Measurements from ENCODE around the gene MT1G.

Gene MT1G

DNA sequence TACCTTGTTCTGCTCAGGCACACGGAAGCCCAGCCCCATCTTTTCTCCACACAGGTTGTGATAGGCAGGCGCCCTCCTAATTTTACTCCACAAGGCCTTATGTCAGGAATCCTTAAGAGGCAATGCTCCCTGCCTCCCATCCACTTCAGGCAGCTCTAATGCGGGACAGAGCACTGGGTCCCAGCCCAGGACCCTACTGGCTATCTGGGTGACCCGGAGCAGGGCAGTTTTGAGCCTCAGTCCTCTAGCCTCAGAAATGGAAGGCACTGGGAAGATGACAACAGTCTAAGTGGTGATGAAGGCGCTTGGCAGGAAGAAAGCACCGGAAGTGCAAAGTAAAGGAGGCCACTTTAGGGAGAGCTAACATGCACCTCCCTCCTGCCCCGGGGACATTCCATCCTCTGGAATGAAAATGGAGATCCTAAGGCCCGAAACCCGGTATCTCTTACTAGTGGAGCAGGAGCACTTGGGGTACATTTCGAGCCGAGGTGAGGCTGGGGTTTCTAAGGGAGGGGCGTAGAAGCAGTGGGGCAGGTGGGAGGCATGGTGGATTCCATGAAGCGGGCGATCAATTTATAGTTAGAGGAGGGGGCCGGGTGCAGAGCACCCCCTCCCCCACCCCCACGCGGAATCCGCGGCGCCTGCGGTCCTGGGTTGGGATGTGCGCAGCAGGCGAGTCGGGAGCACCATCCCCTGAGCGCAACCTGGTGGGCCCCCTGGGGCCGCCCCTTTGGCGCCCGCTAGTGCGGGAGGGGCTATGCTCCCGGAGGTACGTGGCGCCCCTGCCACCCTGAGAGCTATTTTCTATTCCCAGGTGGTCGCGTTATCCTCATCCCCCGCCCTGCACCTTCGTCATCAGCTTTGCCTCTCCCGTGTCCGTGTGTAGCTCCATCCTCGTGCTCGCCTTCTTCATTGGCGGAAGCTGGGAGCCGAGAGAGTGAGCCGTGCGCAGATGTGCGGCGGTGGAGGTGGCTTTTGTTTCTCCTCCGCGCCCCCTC, 5.2 kb downstream of the MT1G start:
- peak; percentile 69 for DNase-seq

DNA sequence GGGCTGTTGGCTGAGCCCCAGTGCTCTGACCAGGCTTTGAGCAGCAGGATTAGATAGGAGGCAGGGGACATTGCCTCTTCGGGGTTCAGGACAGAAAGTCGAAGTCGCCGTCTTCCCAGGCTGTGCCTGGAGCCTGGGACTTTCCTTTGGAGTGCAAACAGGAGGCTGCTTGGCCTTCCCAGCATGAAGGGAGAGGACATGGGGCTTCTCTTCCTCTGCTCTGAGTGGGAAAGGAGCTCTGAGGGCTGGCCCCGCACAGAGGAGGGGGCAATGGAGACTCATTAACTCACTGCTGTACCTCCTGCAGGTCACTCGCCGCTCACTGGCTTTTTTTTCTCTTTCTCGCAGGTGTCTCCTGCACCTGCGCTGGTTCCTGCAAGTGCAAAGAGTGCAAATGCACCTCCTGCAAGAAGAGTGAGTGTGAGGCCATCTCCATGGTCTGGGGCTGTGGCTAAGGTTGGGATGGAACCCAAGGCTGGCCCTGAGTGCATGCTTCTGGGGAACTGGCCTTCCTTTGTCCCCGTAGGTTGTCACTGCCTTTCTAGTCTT, 9.5 kb downstream of the MT1G start:
- DNase-seq, result no peak

DNA sequence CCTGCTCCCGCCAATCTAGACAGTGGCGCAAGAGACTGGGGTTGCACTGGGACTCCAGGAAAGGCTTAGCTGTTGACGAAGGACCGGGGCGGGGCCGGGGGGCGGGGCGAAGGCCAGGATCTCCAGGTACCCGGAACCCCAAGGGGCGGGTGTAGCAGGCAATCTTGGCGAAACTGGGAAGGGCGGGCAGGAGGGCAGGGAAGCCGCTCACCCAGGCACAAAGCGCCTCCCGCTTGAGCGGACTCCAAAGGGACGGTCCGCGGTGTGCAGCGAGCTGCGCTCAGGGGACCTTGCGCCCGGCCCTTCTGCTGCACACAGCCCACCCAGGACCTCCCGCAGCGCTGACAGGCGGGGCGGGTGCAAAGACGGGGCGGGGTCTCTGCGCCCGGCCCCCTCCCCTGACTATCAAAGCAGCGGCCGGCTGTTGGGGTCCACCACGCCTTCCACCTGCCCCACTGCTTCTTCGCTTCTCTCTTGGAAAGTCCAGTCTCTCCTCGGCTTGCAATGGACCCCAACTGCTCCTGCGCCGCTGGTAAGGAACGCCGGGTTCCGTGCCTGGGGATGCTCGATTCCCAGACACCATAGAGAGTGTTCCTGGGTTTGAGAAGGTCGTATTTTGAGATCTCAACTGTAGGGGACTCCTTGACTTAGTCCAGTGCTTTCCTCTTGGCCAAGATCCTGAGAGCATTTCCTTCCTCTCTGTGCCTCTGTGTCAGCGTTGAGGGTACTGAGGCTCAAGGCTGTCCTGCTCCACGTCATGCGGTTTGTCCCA, 10.1 kb downstream of the MT1G start, which contains the start of gene MT1F:
Gene MT1F, plus strand, starts transcription at position 405 of the 772 bp plus-strand sequence. Its CDS starts 100 bp downstream, at position 505.
- peak; percentile 87 for DNase-seq

DNA sequence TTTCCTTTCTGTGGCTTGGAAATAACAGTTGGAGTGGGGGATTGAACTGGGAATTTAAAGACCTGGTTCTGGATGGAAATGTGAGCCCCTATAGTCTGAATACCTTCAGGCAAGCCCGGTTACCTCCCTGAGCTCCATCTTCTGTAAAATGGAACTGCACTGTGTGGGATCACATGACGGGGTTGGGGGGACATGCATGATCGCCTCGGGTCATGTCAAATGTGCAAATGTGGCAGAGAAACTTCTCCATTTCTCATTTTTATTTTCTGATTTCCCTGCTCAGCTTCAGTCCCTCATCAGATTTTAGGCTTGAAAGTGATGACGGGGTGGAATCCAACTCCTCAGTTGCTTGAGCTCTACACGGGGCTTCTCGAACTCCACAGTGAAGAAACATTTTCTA, 14.6 kb downstream of the MT1G start:
- no peak for DNase-seq

DNA sequence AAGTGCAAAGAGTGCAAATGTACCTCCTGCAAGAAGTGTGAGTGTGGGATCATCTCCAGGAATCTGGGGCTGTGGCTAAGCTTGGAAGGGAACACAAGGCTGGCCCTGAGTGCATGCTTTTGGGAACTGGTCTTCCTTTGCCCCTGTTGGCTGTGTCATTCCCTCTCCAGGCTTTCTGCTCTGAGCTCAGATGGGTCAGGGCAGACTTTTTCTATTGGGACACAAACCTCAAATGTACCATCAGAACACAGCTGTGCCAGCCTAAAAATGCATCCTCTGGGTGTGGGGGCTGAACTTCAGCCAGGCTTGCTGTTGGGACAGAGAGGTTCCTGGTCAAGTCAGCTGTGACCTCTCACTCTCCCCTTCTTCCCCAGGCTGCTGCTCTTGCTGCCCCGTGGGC, 15.3 kb downstream of the MT1G start:
- DNase-seq, result no peak

DNA sequence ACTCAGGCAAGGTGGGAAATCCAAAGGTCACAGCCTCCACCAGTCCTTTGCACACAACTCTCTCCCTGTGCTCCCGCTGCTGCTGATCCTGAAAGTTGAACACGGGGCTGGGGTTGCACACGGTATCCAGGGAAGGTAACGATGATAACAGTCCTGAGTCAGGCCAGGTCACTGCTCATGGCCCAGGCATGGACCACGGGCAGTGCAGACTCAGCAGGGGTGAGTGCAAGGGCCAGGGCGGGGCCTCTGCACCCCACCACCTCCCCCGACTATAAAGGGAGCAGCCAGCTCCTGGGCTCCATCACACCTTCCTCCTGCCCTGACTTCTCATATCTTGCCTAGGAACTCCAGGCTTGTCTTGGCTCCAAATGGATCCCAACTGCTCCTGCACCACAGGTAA, 16.3 kb downstream of the MT1G start, which contains the start of gene MT1B:
Gene MT1B, plus strand, starts transcription at position 301 of the 400 bp plus-strand sequence. Its CDS starts 68 bp downstream, at position 369.
- no peak for DNase-seq

DNA sequence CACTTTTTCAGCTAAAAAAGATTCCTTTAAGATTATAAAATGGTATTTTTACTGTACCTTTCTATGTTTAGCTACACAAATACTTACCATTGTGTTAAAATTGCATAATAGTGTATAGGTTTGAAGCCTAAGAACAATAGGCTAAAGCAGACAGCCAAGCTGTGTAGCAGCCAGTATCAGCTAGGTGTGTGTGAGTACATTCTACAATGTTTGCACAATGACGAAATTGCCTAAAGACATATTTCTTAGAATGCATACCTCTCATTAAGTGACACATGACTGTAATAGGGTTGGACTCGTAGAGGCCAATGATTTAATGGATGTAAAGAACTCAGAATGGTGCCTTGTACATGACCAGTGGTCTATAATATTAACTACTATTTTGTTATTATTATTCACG, 18.0 kb downstream of the MT1G start:
- no peak for DNase-seq

DNA sequence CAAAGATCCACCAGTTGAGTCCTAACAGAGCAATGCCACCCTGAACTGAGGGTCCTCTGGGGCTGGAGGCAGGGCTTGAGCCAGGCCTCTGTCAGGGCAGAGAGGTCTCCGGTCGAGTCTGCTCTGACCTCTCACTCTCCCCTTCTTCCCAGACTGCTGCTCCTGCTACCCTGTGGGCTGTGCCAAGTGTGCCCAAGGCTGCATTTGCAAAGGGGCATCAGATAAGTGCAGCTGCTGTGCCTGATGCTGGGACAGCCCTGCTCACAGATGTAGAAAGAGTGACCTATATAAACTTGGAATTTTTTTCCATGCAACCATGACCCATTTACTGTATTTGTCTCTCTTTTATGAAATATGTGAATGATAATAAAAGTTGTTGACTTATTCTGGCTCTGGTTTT, 18.6 kb downstream of the MT1G start:
- no peak for DNase-seq

DNA sequence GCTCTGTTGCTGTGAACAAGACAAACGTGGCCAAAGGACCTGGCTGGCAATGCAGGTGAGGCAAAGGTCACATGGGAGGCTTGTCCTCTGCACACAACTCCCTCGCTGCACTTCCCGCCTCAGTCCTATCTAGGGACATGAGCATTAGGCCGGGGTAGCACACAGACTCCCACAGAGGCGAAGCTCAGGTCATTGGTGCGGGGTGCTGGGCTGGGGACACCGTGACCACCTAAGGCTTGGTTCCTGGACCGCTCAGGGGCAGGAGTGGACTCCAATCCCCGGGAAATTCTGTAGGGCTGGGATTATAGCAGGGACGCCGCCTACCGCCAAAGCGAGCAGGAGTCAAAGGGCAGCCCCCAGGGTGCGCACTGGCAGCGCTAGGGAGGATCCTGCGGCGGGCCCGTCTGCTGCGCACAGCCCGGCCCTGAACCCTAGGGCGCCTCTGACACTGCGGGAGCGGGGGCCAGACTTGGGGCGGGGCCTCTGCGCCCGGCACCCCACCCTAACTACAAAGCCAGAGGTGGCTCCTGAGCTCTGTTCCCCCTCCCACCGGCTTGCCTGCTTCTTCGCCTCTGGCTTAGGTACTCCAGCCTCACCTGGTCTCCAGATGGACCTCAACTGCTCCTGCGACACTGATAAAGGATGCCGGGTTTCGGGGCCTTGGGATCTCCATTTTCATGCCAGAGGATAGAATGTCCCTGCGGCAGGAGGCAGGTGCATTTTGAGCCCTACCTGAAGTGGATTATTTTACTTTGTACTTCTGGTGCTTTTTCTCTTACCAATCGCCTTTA, 20.0 kb downstream of the MT1G start:
- DNase-seq, result no peak

DNA sequence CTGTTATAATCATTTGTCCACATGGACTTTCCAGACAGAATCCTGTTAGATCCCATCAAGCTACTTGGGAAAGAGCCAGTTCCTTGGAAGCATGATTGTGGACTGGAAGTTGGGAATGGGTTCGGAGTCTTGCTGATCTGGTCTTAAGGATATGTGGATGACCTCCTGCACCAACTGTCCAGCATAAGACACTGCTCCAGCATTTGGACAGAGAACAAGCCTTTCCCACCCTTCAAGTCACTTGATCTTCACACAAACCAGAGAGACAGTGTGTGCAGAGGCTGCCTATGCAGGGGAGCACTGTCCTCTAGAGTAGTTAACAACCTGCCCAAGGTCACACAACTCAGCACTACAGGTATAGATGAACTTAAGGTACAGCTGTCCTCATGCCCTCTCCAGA, 22.0 kb downstream of the MT1G start:
- no peak for DNase-seq

DNA sequence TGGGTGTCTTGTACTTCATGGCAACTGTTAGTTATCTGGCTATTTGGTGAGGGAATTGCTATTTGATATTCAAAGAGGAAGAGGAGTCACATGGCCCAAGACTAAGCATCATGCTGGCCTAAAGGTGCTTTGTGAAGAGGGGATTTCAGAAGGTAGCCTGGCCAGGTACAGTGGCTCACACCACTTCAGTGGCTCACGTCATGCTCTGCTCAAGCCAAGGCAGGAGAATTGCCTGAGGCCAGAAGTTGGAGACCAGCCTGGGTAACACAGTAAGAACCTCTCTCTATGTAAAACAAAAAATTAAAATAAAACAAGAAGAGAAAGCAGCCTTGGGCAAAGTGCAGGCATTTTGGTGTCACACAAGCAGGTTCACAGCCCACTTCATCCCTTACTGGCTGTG, 22.6 kb downstream of the MT1G start:
- DNase-seq, result no peak

DNA sequence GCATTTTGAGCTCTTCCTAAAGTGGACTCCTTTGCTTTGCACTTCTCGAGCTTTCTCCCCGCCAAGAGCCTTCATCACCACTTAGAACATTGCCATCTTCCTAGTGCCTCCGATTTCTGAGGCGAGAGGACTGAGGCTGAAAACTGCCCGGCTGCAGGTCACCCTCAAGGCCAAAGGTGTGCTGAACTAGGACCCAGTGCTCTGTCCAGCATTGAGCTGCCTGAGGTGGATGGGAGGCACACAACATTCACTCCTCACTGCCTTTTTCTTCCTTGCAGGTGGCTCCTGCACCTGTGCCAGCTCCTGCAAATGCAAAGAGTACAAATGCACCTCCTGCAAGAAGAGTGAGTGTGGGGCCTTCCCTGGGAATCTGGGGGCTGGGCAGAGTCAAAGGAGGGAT, 24.0 kb downstream of the MT1G start:
- DNase-seq, result no peak

DNA sequence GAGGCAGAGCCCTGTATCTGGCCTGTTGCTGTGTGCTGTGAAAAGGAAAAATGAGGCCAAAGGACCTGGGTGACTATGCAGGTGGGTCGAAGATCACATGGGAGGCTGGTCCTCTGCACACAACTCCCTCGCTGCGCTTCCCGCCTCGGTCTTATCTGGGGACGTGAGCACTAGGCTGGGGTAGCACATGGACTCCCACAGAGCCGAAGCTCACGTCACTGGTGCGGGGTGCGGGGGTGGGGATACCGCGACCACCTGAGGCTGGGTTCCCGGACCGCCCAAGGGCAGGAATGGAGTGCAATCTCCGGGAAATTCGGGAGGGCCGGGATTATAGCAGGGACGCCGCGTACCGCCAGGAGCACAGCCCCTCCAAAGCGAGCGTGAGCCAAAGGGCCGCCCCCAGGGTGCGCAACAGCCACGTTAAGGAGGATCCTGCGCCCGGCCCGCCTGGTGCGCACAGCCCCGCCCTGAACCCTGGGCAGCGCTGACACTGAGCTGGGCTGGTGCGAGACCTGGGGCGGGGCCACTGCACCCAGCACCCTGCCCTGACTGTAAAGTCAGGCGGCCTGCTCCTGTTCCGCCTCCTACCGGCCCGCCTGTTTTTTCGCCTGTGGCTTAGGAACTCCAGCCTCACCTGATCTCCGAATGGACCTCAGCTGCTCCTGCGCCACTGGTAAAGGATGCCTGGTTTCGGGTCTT, 24.6 kb downstream of the MT1G start:
- peak; percentile 88 for DNase-seq

DNA sequence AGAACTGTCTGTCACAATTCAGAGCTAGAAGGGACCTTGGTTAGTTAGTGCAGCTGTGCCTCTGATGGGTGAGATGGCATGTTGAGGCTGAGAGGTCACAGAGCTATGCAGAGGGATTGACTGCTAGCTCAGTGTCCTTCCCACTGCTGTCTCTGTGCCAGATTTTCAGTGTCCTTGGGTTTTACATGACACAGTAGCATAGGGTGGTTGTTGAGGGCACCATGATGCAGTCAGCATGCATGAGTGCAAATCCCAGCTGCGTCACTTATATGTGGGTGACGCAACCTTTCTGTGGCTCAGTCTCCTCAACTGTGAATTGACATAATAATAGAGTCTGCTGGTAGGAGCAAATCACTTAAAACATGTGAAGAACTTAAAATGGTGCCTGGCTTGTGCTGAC, 26.7 kb downstream of the MT1G start:
- DNase-seq, result no peak

DNA sequence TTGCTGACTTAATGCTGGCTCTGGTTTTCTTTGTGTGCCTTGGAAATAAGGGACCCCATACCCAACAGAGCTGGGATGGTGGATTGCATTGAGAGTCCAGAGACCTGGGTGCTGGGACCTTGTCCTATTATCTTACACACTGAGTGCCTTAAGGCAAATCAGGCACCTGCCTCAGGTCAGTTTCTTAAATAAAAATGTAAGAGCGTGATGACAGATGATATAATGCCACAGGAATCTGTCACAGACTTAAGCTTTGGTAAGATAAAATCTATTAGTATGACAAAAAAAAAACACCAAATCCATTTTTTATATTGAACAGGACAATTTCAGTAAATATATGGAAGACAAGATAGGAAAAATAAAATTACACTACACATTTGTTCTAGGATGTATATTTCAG, 27.8 kb downstream of the MT1G start:
- no peak for DNase-seq

DNA sequence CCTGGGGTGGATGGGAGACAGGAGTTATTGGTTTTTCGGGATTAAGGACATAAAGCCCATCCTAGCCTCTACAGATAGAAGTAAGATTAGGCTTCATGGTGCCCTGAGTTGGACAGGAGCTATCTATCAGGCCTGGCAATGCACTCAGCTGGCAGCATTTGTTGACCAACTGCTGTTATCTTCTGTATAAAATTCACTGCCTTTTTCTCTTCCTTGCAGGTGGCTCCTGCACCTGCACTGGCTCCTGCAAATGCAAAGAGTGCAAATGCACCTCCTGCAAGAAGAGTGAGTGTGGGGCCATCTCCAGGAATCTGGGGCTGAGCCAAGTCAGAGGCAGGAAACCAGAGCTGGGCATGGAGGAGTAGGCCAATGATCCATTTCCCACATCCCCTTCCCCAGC, 28.8 kb downstream of the MT1G start:
- DNase-seq, result no peak

DNA sequence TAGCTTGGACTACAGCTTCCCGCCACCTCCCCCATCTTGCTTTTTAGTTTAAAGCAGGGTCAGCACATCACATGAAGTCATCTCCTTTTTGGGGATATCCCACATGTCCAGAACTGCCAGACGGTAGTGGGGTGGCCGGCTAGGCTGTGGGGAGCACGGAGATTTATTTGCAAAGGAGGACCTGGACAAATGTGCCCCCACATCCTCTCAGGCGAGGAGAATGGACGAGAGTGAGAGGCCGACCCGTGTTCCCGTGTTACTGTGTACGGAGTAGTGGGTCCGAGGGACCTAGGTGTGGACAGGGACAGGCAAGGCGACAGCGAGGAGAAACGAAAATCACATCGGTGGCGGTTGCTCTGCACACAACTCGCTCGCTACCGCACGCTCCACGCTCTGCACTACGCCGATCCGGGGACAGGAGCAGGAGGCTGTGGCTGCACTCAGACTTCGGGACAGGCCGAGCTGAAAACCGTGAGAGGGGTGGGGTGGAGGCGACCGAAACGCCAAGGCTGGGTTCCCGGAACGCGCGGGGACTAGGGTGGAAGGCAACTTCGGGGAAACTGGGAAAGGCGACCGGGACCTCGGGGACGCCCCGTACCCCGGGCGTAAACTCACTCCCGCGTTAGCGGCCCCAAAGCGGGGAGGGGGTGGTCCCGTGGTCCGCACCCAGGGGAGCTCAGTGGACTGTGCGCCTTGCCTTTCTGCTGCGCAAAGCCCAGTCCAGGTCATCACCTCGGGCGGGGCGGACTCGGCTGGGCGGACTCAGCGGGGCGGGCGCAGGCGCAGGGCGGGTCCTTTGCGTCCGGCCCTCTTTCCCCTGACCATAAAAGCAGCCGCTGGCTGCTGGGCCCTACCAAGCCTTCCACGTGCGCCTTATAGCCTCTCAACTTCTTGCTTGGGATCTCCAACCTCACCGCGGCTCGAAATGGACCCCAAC, 29.8 kb downstream of the MT1G start, which contains the start of gene MT1A:
Gene MT1A, plus strand, starts transcription at position 853 of the 937 bp plus-strand sequence. Its CDS starts 73 bp downstream, at position 926.
- no peak for DNase-seq

DNA sequence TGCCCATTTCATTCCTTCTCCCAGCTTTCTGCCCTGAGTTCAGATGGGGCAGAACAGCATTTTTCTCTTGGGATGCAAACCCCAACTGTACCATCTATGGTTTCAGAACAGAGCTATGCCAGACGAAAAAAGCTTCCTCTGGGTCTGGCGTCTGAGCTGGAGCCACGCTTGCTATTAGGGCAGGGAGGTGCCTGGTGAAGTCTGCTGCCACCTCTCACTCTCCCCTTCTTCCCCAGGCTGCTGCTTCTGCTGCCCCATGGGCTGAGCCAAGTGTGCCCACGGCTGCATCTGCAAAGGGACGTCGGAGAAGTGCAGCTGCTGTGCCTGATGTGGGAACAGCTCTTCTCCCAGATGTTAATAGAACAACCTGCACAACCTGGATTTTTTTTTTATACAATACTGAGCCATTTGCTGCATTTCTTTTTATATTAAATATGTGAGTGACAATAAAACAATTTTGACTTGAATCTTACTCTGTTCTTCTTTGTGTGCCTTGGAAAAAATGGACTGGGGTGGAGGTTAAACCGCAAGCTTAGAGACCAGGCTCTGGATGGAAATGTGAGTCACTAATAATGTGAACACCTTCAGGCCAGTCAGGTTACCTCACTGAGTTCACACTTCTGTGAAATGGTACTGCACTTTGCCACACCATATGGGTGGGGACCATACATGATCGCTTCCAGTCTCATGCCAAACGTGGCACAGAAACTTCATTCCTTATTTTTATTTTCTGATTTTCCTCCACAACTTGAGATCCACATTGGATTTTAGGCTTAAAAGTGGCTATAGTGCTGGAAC, 31.1 kb downstream of the MT1G start:
- DNase-seq, result no peak

DNA sequence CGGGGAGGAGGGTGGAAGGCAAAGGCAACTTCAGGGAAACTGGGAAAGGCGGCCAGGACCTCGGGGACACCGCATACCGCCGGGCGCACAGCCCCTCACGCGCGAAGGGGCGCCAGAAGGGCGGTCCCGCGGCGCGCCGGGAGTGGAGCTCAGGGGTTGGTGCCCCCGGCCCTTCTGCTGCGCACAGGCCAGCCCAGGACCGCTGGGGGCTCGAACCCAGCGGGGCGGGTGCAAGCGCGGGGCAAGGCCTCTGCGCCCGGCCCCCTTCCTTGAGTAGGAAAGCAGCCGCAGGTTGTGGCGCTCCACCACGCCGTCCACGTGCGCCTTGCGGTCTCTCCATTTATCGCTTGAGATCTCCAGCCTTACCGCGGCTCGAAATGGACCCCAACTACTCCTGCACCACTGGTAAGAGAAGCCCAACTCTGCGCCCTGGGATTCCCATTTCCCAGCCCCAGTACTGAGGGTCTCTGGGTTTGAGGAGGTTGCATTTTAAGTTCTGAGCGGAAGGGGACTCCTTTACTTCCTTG, 32.4 kb downstream of the MT1G start:
- DNase-seq, result no peak
